ENCODE measurements around the gene PRC1.

PRC1 gene

DNA sequence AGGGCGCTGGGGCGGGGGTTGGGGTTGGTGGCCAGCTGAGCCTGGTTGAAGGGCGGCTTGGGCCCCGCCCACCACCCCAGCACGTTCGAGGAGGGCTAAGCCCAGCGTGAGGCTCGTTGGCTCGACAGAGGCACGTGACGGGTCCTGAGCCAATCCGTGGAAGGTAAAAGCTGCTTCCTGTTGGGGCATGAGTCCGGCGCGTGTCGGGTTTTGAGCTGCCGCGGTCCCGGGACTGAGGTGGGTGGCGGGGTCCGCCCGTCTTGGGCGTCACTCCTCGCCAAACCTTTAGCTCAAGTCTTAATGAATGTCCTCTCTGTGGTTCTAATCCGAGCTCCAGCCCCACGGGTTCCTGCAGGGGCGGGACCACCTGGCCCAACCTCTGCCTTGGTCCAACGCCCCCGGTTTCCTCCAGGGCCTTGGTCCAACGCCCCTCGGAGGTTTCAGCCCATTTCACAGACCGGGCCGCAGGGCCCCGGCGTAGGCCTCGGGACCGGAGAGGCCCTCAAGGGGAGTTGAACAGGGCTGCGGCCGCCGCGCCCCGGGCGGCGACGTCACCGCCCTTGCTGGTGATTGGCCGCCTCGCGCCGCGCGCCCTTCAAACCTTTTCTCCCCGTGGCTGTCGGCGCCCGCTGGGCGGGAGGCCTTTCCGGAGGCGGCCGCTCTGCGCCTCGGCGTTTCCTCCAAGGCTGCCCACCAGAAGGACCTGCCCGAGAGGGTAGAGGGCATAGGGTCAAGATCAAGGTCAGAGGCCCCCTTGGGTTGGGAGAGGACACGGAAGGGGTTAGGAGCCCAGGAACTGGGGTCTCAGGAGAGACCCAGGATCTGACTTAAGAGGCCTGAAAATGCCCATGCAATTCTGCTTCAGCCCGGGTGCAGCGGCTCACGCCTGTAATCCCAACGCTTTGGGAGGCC lies 39.4 kb downstream of the PRC1 start, which contains the start of gene RCCD1:
Gene RCCD1 (plus strand): TSS at position 173 of the 912 bp plus-strand sequence. CDS start 1,851 bp downstream, outside the sequence.
- no peak for FAIRE-seq

DNA sequence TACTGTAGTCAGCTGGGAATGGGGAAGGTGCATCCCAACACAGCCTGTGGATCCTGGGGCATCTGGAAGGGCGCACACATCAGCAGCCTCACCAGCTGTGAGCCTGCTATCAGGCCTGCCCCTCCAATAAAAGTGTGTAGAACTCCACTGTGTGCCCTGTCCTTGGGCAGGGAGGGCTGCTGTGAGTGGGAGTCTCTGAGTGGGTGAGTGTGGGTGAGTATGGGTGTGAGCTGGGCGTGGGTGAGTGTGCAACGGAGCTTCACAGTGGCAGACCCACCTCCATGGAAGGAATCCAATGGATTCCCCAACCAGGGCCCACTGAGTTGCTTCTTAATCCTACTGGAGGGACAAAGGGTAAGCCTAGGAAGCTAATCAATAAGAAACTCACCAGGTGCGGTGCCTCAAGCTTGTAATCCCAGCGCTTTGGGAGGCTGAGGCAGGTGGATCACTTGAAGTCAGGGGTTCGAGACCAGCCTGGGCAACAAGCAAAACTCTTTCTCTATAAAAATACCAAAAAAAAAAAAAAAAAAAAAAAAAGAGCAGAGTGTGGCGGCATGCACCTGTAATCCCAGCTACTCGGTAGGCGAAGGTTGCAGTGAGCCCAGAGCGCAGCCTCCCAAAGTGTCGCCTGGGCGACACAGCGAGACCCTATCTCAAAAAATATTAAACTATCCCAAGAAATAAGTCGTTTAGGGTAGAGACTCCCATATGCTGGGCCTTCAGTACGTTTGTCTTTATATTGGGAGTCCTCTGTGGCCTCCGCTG lies 40.2 kb downstream of the PRC1 start:
- FAIRE-seq: no peak

DNA sequence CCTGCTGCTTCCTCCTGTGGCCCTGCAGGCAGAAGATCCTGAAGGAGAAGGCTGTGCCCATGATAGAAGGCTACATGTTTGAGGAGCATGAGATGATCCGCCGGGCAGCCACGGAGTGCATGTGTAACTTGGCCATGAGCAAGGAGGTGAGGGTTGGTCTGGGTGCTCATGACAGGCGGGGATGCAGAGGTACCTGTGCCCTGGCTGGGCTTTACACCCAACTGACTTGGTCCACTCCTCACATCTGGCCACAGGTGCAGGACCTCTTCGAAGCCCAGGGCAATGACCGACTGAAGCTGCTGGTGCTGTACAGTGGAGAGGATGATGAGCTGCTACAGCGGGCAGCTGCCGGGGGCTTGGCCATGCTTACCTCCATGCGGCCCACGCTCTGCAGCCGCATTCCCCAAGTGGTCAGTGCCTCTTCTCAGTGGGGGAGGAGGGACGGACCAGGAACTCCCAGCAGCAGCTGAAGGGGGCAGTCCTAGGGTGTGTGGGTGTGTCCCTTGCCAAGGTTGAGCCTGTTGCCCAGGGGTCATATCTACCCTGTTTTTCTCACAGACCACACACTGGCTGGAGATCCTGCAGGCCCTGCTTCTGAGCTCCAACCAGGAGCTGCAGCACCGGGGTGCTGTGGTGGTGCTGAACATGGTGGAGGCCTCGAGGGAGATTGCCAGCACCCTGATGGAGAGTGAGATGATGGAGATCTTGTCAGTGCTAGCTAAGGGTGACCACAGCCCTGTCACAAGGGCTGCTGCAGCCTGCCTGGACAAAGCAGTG lies 41.2 kb downstream of the PRC1 start:
- no peak for FAIRE-seq

DNA sequence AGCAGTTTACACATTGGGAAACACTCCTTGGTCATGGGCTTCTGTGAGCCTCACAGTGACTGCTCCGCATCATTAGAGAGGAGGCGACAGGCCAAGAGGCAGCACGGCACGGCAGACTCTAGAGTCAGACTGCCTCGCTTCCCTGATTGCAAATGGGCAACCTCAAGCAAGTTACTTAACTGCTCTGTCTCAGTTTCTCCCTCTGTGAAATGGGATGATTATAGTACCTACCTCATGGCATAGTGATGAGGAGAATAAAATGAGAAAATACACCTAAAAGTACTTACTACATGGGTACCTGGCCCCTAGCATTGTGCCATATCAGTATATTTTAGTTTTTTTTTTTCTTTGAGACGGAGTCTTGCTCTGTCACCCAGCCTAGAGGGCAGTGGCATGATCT lies 43.7 kb downstream of the PRC1 start:
- no peak for FAIRE-seq

DNA sequence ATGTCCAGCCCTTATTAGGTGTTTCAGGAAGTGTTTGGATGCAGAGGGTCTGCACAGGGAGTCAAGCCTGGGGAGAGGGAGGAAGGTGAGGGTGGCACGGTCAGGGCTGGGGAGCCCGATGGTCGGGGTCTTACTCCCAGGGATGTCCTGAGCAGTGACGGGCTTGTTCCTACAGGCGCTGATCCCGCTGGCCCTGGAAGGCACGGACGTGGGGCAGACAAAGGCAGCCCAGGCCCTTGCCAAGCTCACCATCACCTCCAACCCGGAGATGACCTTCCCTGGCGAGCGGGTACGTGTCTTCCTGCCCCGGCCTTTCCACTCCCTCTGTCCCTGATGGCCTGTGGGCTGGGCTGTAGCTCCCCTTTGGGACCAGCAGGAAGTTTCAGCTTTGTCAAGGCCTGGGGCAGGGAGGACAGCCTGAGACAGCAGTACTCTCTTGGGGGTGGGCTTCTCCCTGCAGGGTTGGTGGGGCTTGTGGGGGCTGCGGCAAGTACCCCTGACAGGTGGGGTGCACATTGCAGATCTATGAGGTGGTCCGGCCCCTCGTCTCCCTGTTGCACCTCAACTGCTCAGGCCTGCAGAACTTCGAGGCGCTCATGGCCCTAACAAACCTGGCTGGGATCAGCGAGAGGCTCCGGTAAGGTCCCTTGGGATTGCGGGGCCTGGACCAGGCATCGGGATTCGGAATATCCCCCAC lies 44.2 kb downstream of the PRC1 start:
- FAIRE-seq: no peak

DNA sequence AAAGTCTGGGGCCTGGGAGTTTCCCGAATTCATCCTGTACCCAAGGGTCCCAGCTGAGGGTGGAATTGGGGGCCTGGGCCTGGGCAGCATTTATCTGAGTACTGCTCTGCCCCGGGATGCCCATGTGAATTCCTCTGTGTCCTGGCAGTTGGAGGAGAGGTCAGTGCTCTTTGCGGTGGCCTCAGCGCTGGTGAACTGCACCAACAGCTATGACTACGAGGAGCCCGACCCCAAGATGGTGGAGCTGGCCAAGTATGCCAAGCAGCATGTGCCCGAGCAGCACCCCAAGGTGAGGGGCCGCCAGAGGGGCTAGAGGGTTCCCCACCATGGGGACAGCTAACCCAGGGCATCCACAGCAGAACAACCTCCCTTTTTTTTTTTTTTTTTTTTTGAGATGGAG lies 45.8 kb downstream of the PRC1 start:
- no peak for FAIRE-seq

DNA sequence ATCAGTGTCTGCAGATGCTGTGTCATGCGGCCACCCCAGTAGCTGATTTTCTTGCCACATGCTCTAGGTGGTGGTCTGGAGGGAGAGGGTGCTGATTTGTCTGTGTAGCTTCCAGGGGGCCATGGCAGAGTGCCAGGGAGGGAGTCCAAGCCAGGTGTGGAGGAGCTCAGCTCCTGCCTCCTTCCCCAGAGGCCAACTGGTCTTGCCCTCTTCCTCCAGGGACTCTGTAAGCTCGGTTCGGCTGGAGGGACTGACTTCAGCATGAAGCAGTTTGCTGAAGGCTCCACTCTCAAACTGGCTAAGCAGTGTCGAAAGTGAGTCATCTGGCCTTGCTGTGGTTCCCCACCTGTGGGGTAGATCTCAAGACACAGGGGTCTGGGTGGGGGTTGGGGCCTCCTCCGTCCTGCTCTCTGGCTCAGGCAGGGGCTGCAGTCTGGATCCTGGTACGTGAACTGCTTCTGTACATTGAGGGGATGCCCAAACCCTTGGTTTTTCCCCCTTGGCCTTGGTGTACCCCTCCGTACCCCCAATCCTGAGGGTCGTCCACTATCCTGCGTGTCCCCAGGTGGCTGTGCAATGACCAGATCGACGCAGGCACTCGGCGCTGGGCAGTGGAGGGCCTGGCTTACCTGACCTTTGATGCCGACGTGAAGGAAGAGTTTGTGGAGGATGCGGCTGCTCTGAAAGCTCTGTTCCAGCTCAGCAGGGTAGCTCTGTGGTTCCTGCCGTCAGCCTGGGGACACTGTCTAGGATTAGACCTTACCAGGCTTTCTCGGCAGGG lies 46.6 kb downstream of the PRC1 start:
- no peak for FAIRE-seq

DNA sequence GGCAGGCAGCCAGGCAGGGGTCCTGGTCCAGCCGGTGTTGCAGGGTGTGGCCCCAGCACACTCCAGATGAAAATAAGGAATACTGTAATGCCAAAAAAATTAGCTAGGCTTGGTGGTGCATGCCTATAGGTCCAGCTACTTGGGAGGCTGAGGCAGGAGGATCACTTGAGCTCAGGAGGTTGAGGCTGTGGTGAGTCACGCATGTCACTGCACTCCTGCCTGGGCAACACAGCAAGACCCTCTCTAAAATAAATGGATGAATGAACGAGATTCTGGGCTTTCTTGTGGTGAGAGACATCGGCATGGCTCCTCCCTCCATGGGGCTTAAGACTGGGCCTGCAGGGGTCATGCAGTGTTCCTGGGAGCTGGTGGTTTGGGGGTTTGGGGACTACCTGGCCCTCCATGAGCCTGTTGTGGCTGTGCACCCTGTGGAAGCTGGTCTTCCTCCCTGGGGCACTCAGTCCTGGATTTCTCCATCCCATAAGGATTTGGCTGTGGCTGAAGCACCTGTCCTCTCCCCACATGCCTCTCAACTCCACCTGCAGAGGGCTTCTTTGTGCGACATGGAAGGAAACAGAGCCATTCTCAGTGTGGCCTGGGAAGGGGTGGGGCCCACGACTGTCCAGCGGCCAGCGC lies 47.3 kb downstream of the PRC1 start:
- FAIRE-seq: no peak

DNA sequence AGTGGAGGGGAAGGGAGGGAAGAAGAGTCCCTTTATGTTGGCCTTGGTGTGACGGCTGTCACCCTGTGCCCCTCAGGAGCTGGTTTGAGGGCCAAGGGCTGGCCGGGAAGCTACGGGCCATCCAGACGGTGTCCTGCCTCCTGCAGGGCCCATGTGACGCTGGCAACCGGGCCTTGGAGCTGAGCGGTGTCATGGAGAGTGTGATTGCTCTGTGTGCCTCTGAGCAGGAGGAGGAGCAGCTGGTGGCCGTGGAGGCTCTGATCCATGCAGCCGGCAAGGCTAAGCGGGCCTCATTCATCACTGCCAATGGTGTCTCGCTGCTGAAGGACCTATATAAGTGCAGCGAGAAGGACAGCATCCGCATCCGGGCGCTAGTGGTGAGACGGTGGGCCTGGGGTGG lies 47.8 kb downstream of the PRC1 start:
- FAIRE-seq: no peak

DNA sequence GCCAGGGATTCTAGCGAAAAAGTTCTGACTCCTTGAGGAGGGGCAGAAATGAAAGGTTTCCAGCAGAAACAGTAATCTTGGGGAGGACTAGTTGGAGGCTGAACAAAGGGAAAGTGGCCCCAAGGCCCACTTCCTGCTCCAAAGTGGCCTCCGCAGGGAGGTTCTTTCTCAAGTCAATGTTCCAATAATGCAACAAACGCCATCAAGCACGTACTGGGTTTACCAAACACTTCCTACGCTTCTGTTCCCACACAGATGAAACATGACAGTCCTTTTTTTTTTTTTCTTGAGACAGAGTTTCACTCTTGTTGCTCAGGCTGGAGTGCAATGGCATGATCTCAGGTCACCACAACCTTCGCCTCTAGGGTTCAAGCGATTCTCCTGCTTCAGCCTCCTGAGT lies 49.2 kb downstream of the PRC1 start:
- no peak for FAIRE-seq

DNA sequence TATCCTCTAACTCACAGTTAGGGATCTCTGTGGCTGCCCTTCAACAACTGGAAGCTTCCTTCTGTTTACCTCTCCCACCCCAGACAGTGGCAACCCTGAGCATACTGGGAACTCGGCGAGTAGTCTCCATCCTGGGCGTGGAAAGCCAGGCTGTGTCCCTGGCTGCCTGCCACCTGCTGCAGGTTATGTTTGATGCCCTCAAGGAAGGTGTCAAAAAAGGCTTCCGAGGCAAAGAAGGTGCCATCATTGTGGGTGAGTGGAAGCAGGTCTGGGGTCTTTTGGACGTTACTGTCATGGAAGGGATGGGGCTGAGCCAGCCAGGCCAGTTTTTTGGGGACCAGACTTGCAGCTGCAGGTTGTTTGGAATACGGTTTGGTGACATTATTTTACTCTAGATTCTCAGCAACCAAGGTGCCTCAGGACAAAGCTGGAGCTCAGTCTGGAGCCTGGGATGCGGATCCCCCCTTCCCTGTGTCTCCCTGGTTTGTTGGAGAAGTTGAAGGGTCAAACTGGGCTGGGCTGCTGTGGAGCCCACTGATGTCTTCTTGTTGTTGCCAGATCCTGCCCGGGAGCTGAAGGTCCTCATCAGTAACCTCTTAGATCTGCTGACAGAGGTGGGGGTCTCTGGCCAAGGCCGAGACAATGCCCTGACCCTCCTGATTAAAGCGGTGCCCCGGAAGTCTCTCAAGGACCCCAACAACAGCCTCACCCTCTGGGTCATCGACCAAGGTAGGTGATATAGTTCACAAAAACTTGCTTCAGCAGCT lies 51.8 kb downstream of the PRC1 start:
- no peak for FAIRE-seq

DNA sequence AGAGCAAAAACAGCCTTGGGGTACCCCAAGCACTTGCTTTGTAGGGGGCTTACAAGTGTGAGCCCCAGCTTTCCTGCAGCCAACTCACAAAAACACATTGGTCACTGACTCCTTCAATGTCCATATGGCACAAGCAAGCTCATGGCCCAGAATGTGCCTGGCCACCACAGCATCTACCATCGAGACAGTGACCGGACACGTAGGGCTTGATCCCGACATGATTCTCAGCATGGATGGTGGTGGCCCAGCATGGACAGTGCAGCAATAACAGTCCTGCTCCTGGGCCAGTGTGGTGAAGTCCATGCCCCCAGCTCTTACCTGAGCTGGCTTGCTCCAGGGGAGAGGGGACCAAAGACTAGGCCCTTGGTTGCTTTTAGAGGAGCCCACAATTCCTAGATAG lies 53.3 kb downstream of the PRC1 start:
- no peak for FAIRE-seq

DNA sequence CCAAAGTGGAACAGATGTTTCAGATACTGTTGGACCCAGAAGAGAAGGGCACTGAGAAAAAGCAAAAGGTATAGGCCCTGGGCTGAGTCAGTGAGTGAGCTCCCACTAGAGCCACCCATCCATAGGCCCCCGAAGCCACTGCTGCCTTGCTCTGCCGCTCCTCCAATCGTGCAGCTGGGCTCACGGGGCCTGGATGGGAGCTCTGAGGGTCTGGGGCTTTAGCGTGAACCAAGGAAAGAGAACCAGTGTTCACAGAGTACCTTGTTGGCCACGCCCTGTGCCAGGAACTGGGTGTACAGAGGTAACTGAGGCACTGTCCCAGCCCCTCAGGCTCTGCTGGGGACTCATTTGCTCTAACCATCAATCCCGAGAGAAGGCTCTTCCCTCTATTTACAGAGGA lies 54.6 kb downstream of the PRC1 start:
- no peak for FAIRE-seq

DNA sequence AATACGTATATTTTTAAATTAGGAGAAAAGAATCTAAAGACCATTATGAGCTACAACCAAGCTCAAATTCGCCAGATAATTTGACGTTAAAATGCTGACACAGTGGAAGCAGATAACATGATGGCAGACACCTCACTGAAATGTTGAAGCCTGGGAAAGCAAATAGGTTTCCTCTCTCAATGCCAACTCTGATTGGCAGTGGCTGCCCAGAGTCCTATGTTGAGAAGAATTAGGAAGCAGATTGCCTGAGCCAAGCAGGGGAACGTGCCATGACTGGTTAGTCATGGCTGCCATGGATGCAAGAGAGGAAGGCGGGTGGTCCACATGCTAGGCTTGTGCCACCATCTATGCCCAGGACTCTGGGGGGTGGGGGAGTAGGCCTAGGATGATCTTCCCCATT lies 56.1 kb downstream of the PRC1 start:
- FAIRE-seq: no peak

DNA sequence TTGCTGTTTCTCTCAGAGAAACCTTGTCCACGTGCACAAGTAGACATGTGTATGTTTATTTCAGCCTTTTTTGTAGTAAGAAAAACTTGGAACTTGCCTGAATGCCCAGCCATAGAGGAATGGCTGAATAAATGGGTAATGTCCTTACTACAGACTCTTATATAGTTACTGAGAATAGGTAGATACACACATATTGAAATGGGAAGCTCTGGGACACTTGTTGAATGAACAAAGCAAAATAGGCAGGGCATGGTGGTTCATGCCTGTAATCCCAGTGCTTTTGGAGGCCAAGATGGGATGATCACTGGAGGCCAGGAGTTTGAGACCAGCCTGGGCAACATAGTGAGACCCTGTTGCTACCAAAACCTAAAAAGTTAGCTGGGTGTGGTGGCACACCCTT lies 57.5 kb downstream of the PRC1 start:
- FAIRE-seq: no peak

DNA sequence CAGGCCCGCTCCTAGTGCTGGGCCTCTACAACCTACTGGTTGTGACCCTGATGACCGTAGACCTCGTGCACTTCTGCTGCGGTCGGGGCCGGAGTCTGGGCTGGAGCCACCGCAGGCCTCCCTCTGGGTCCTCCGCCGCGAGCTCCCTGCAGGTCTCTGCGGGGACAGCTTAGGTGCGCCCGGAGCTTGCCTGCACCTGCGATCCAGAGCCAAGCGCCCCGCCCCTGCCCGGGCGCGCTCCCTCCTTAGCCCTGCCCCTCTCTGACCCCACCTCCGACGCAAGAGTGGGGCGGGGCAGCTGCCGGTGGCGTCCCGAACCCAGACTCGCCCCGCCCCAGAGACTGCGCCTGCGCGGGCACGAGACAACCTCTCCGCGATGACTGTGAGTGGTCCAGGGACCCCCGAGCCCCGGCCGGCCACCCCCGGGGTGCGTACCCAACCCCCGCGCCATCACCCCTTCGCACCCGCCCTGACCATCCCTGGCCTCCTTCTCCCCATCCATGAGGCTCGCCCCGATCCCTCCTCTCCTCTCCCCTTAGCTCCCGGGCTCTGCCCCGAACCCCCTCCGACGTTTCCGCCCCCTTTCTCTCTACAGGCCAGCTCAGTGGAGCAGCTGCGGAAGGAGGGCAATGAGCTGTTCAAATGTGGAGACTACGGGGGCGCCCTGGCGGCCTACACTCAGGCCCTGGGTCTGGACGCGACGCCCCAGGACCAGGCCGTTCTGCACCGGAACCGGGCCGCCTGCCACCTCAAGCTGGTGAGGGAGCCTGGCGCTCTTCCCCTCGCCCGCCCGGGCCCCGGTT lies 59.2 kb downstream of the PRC1 start, which contains the start of gene UNC45A:
Gene UNC45A (plus strand): TSS at position 337 of the 803 bp plus-strand sequence. CDS start 40 bp downstream, at position 377.
- no peak for FAIRE-seq

DNA sequence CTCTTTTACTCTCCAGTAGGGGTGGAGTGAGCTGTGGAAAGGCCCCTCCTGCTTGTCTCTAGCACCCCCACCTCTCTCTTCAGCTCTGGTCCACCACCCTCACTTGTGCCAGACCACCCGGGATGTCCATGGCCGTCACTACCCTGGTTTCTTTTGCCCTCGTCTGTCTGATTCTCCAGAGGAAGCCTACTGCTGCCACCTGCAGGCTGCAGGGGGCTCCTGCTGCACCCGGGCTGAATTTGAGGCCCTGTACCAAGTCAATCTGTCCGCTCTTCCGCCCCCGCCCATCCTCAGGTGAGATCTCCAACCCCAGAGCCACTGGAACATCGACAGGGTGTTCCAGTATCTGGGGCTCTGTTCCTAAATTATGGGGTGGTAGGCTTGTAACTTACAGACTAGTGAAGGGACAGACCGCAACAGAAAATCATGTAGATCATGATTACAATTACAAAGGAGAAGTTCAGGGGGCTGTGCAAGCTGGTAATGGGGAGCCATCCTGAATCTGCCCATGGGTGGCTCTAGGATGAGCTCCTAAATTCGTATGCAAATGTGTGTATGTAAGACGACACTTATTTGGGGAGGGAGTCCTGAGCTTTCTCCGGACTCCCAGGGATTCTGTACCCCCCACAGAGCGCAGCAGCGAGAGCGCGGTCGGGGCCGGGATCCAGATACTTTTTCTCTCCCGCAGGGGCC lies 59.9 kb downstream of the PRC1 start:
- no peak for FAIRE-seq

DNA sequence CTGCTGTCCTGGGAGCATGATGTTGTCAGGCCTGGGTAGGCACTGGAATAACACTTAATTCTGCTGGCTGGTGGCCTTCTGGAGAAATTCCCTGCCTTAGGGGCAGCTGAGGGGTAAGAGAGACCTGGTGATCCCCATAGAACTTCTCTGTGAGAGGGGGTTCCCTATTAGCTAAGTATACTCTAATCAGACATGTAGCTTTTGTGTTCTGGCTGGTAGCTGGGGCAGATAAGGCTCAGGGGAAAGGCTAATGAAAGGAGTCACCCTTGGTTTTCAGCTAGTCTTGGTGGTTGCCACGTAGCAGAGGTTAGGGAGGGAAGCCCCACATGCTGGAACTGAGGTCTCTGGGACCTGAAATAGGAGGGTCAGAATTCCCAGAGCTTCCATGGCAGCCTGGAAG lies 61.0 kb downstream of the PRC1 start:
- FAIRE-seq: no peak

DNA sequence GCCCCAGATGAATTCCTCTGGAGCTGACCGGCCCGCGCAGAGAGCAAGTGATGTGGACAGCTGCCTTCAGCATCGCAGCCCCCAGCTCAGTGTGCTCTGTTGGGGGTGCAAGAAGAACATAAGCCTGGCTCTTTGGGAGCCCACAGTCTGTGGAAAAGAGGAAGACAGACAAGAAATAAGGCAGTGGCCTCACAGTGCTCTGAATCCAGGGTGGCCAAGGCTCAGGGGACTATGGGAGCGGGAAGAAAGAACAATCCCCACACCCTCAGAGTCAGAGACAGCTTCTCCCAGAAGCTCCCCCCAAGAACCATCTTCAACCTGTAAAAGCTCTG lies 61.7 kb downstream of the PRC1 start:
- no peak for FAIRE-seq

Data from TTC549 (cell line).